ENCODE results near the gene PRDM11. TPM values are rescaled to one million over a fixed set of nuclear protein-coding genes. Genes with fewer than 3 reads are reported as not detected.

Gene PRDM11
- total and polyA plus RNA-seq, 2 experiments from 2014 or later = 11.8 to 20.5 TPM

DNA sequence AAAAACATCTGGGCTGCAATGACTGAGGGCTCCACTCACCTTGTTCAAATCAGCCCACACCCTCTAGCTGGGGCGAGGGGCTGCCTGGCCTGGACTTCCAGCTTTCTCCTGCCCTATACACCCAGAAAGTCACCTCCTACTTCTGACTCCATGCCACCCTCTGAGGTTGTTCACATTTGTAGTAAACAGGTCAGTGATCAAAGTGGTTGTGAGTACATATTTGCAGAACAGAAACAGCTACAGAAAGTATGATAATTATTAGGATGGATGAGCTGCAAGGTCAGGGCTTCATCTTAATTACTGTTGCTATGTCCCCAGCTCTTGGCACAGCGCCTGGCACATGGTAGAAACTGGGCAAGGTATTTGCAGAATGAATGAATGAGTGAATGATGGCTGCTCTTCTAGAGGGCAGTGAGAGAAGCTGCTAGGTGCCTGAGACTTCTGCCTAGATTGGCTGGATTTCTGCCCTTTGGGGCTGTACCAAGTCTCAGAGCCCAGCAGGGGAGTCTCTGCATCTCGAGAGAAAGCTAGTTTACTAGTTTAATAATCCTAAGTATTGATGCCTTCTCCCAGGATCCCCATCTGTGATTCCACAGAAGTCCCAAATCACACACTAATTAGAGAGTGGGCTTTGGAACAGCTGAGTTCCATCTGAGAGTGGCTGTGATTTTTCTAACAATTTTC is 103.7 kb downstream of the PRDM11 start:
- TF ChIP-seq, protein P1, sequence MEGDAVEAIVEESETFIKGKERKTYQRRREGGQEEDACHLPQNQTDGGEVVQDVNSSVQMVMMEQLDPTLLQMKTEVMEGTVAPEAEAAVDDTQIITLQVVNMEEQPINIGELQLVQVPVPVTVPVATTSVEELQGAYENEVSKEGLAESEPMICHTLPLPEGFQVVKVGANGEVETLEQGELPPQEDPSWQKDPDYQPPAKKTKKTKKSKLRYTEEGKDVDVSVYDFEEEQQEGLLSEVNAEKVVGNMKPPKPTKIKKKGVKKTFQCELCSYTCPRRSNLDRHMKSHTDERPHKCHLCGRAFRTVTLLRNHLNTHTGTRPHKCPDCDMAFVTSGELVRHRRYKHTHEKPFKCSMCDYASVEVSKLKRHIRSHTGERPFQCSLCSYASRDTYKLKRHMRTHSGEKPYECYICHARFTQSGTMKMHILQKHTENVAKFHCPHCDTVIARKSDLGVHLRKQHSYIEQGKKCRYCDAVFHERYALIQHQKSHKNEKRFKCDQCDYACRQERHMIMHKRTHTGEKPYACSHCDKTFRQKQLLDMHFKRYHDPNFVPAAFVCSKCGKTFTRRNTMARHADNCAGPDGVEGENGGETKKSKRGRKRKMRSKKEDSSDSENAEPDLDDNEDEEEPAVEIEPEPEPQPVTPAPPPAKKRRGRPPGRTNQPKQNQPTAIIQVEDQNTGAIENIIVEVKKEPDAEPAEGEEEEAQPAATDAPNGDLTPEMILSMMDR (IDR thresholded peaks at IDR 0.05; ENCODE audit: low read depth, low read length) = no peak
- Histone ChIP-seq H3K27ac (no peak overlapping the region), H3K36me3 (no peaks in the 10 kb centered on the region), H3K4me3 (no peak overlapping the region), H3K9me3 (ENCODE audit: low read depth) (no peaks in the 10 kb centered on the region), H3K4me1 (ENCODE audit: low read depth) (no peaks in the 10 kb centered on the region), H3K27me3 (no peaks in the 10 kb centered on the region)
- no peak for DNase-seq (ENCODE audit: low read depth in 1 of 2, low spot score in 1 of 2)

DNA sequence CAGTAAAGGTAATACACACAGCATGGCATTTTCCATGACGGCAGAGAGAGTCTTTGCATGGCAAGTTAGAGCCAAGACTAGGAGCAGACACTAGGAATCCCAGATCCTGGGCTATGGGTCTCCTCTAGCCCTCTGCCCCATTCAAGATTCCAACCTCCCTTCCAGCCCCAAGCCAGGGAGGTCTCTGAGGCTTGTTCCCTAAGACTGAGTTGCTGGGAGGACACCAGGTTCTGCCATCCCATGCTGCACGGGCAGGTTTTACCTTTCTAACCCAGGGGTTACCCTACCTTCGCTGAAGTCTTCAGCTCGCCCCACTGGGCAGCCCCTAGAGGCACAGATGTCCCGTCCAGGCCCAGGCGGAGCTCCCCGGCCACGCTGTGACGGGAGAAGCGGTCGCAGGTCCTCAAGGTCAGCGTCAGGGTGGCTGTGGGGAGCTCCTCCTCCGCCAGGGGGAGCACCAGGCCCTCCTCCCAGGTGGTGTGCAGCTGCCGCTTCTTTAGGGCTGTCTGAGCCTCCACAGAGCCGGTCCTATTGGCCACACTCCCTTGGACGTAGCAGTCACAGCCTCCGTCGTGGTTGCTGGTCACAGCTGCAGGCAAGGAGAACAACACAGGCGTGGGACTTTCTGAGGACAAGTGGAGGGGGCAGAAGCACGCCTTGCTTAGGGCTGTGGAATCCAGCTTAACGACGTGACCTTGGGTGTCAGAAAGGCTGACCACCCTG is 105.9 kb downstream of the PRDM11 start:
- DNase-seq (ENCODE audit: low read depth in 1 of 2, low spot score in 1 of 2) = peak; percentile 37 to 70

DNA sequence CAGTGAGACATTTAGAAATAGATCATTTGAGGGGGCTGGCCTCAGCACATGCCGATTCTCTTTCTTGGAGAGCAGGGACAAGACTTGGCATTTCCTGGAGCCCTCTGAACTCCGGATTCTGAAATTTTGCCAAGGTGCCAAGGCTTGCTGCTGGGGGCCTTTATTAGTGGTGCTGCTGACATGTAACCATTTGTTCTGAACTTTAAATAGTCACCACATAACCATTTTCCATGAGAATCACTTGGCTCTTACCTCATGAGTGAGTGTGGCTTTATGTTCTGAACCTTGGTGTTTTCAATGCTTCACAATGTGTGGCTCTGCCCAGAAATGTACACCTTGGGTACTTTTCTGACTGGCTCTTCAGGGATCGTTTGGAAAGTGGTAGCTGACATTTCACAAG is 106.4 kb downstream of the PRDM11 start:
- TF ChIP-seq, protein P1 (IDR thresholded peaks at IDR 0.05; ENCODE audit: low read depth, low read length) = no peak
- DNase-seq (ENCODE audit: low read depth in 1 of 2, low spot score in 1 of 2) = no peak
- Histone ChIP-seq H3K27ac (no peak overlapping the region), H3K4me1 (ENCODE audit: low read depth) (no peaks in the 10 kb centered on the region), H3K36me3 (no peaks in the 10 kb centered on the region), H3K9me3 (ENCODE audit: low read depth) (no peaks in the 10 kb centered on the region), H3K4me3 (no peak overlapping the region), H3K27me3 (no peaks in the 10 kb centered on the region)

More for the DNA sequence above, 105.9 kb downstream of the PRDM11 start:
- Histone ChIP-seq H3K27me3 (no peaks in the 10 kb centered on the region), H3K36me3 (no peaks in the 10 kb centered on the region), H3K27ac (no peak overlapping the region), H3K4me3 (no peak overlapping the region), H3K4me1 (ENCODE audit: low read depth) (no peaks in the 10 kb centered on the region), H3K9me3 (ENCODE audit: low read depth) (no peaks in the 10 kb centered on the region)
- TF ChIP-seq, protein P1 (IDR thresholded peaks at IDR 0.05; ENCODE audit: low read depth, low read length) = peak; percentile 70

GRCh38 chr11:45253640-45254039 is 107.2 kb downstream of the PRDM11 start:
- TF ChIP-seq, protein P1 (IDR thresholded peaks at IDR 0.05; ENCODE audit: low read depth, low read length) = no peak
- Histone ChIP-seq H3K9me3 (ENCODE audit: low read depth) (no peaks in the 10 kb centered on the region), H3K27me3 (no peaks in the 10 kb centered on the region), H3K4me3 (no peak overlapping the region), H3K36me3 (no peaks in the 10 kb centered on the region), H3K4me1 (ENCODE audit: low read depth) (no peaks in the 10 kb centered on the region), H3K27ac (no peak overlapping the region)
- no peak for DNase-seq (ENCODE audit: low read depth in 1 of 2, low spot score in 1 of 2)

- Histone ChIP-seq H3K36me3 (no peaks in the 10 kb centered on the region), H3K4me3 (no peak overlapping the region), H3K4me1 (ENCODE audit: low read depth) (no peaks in the 10 kb centered on the region), H3K27ac (no peak overlapping the region), H3K9me3 (ENCODE audit: low read depth) (no peaks in the 10 kb centered on the region), H3K27me3 (no peaks in the 10 kb centered on the region)
- TF ChIP-seq, protein P1 (IDR thresholded peaks at IDR 0.05; ENCODE audit: low read depth, low read length) = no peak
- no peak for DNase-seq (ENCODE audit: low read depth in 1 of 2, low spot score in 1 of 2)
These were observed 107.6 kb downstream of the PRDM11 start for GRCh38 chr11:45254070-45254469.

All from cardiac muscle cell (in vitro differentiated cells and primary cell).